ENCODE data around the gene HFE.

DNA sequence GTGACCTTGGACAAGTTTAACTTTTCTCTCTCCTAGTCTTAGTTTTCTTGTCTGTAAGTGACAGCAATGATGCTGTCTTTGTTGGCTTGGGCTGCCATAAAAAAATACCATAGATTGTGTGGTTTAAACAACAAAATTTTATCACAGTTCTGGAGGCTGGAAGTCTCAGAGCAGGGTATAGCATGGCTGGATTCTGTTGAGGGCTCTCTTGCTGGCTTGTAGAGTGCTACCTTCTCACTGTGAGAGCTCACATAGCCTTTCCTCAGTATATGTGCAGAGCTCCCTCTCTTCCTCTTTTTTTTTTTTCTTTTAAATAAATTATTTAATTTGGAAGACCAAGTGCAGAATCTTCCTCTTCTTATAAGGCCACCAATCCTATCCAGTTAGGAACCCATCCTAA lies 26.3 kb downstream of the HFE start:
- TF ChIP-seq, protein P1, sequence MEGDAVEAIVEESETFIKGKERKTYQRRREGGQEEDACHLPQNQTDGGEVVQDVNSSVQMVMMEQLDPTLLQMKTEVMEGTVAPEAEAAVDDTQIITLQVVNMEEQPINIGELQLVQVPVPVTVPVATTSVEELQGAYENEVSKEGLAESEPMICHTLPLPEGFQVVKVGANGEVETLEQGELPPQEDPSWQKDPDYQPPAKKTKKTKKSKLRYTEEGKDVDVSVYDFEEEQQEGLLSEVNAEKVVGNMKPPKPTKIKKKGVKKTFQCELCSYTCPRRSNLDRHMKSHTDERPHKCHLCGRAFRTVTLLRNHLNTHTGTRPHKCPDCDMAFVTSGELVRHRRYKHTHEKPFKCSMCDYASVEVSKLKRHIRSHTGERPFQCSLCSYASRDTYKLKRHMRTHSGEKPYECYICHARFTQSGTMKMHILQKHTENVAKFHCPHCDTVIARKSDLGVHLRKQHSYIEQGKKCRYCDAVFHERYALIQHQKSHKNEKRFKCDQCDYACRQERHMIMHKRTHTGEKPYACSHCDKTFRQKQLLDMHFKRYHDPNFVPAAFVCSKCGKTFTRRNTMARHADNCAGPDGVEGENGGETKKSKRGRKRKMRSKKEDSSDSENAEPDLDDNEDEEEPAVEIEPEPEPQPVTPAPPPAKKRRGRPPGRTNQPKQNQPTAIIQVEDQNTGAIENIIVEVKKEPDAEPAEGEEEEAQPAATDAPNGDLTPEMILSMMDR (IDR thresholded peaks at IDR 0.05; ENCODE audit: low read depth, low read length), result no peak
- no peak for TF ChIP-seq EZH2phosphoT487 (IDR thresholded peaks at IDR 0.05; ENCODE audit: low read depth)
